Neural cell (in vitro differentiated cells): ENCODE measurements around the gene DMWD.

Source experiments
- EZH2 ChIP-seq: fragments of 200-600, 300-800 bp; shearing (Covaris generic), sonication (generic); IDR thresholded peaks from 2 replicates; pipeline ENCODE4 v1.6.1; 2014; ENCODE audit warnings: antibody characterized with exemption, low read length, borderline replicate concordance, mild to moderate bottlenecking; ENCODE audit not compliant: insufficient read depth, poor library complexity, severe bottlenecking
- POLR2AphosphoS5 ChIP-seq: IDR thresholded peaks from 2 replicates; pipeline ENCODE4 v1.6.1; 2012
- RAD21 ChIP-seq: fragments of 450-650 bp; conservative IDR thresholded peaks from 2 replicates; pipeline ENCODE4 v1.6.1; 2014; ENCODE audit warnings: antibody characterized with exemption, mild to moderate bottlenecking, moderate library complexity
- SMC3 ChIP-seq: fragments of 450-650 bp; conservative IDR thresholded peaks from 2 replicates; pipeline ENCODE4 v1.6.1; 2014; ENCODE audit warnings: antibody characterized with exemption, mild to moderate bottlenecking, moderate library complexity; ENCODE audit not compliant: poor library complexity
- TF ChIP-seq, protein P1 (sequence below): fragments of 450-650 bp; IDR thresholded peaks from 2 replicates; pipeline ENCODE4 v1.5.1; 2014; ENCODE audit warnings: antibody characterized with exemption, mild to moderate bottlenecking, moderate library complexity; ENCODE audit not compliant: poor library complexity, severe bottlenecking
- TF ChIP-seq, protein P2 (sequence below): IDR thresholded peaks from 2 replicates; pipeline ENCODE4 v1.6.1; 2012; ENCODE audit warnings: borderline replicate concordance

DNA sequence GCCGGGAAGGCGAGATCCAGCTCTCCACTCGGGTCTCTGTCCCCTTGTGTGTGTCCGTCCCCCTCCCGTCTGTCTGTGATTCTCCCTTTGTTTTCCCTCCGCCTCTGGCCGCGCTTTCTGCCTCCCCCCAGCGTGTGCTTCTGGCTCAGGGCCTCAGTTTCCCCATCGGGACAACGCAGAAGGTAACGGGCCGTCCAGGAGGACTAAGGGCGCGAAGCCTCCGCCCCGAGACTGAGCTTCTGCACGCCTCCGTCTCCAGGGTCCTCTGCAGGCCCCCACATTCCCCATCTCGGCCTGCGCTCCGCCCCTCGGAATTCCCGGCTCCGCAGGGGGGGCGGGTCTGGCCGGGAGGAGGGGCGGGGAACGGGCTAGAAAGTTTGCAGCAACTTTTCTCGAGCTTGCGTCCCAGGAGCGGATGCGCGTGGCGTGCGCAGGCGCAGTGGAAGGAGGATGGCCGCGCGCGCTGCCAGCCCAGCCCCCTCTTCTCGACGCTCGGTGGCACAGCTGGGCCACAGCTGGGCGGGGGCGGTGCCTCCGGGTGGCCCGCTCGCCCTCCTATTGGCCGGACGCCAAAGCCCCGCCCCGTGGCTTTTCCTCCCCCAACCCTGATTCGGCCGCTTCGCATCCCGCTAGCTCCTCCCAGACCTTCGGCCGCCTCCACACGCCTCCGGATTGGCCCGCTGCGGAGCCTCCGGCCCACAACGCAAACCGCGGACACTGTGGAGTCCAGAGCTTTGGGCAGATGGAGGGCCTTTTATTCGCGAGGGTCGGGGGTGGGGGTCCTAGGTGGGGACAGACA lies 23.5 kb downstream of the DMWD start, which contains the start of gene SIX5:
- TF ChIP-seq, protein P1, sequence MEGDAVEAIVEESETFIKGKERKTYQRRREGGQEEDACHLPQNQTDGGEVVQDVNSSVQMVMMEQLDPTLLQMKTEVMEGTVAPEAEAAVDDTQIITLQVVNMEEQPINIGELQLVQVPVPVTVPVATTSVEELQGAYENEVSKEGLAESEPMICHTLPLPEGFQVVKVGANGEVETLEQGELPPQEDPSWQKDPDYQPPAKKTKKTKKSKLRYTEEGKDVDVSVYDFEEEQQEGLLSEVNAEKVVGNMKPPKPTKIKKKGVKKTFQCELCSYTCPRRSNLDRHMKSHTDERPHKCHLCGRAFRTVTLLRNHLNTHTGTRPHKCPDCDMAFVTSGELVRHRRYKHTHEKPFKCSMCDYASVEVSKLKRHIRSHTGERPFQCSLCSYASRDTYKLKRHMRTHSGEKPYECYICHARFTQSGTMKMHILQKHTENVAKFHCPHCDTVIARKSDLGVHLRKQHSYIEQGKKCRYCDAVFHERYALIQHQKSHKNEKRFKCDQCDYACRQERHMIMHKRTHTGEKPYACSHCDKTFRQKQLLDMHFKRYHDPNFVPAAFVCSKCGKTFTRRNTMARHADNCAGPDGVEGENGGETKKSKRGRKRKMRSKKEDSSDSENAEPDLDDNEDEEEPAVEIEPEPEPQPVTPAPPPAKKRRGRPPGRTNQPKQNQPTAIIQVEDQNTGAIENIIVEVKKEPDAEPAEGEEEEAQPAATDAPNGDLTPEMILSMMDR, result no peak
- TF ChIP-seq EZH2, result no peak
- TF ChIP-seq, protein P2, sequence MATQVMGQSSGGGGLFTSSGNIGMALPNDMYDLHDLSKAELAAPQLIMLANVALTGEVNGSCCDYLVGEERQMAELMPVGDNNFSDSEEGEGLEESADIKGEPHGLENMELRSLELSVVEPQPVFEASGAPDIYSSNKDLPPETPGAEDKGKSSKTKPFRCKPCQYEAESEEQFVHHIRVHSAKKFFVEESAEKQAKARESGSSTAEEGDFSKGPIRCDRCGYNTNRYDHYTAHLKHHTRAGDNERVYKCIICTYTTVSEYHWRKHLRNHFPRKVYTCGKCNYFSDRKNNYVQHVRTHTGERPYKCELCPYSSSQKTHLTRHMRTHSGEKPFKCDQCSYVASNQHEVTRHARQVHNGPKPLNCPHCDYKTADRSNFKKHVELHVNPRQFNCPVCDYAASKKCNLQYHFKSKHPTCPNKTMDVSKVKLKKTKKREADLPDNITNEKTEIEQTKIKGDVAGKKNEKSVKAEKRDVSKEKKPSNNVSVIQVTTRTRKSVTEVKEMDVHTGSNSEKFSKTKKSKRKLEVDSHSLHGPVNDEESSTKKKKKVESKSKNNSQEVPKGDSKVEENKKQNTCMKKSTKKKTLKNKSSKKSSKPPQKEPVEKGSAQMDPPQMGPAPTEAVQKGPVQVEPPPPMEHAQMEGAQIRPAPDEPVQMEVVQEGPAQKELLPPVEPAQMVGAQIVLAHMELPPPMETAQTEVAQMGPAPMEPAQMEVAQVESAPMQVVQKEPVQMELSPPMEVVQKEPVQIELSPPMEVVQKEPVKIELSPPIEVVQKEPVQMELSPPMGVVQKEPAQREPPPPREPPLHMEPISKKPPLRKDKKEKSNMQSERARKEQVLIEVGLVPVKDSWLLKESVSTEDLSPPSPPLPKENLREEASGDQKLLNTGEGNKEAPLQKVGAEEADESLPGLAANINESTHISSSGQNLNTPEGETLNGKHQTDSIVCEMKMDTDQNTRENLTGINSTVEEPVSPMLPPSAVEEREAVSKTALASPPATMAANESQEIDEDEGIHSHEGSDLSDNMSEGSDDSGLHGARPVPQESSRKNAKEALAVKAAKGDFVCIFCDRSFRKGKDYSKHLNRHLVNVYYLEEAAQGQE, result no peak
- TF ChIP-seq RAD21, result no peak
- TF ChIP-seq POLR2AphosphoS5, result no peak
- no peak for TF ChIP-seq SMC3
